Epithelial cell of esophagus (primary cell): ENCODE data around the gene ROPN1B.

ENCODE experiments used
- DNase-seq: peaks from one replicate; pipeline ENCODE4 v3.0.0; 2010; ENCODE audit warnings: low read depth
- H3K4me3 ChIP-seq: 2 replicates; pipeline ENCODE4 v1.5.1; 2011; ENCODE audit warnings: mild to moderate bottlenecking, low read length, control low read depth
- TF ChIP-seq, protein P1 (sequence below): IDR thresholded peaks from 2 replicates; pipeline ENCODE4 v1.5.1; 2011; ENCODE audit warnings: low read depth, mild to moderate bottlenecking, low read length, control low read depth, inconsistent platforms; ENCODE audit not compliant: insufficient read depth; ENCODE audit errors: missing control alignments

The ROPN1B gene

GRCh38 chr3:126024049-126024854 is 55.3 kb downstream of the ROPN1B start:
- TF ChIP-seq, protein P1, sequence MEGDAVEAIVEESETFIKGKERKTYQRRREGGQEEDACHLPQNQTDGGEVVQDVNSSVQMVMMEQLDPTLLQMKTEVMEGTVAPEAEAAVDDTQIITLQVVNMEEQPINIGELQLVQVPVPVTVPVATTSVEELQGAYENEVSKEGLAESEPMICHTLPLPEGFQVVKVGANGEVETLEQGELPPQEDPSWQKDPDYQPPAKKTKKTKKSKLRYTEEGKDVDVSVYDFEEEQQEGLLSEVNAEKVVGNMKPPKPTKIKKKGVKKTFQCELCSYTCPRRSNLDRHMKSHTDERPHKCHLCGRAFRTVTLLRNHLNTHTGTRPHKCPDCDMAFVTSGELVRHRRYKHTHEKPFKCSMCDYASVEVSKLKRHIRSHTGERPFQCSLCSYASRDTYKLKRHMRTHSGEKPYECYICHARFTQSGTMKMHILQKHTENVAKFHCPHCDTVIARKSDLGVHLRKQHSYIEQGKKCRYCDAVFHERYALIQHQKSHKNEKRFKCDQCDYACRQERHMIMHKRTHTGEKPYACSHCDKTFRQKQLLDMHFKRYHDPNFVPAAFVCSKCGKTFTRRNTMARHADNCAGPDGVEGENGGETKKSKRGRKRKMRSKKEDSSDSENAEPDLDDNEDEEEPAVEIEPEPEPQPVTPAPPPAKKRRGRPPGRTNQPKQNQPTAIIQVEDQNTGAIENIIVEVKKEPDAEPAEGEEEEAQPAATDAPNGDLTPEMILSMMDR: no peak
- no peak for DNase-seq
- no peak overlapping the region for H3K4me3 ChIP-seq

- TF ChIP-seq, protein P1: no peak
- H3K4me3 ChIP-seq: no peak overlapping the region
- DNase-seq: no peak
Measured at GRCh38 chr3:126025116-126025729, 56.2 kb downstream of the ROPN1B start.

DNA sequence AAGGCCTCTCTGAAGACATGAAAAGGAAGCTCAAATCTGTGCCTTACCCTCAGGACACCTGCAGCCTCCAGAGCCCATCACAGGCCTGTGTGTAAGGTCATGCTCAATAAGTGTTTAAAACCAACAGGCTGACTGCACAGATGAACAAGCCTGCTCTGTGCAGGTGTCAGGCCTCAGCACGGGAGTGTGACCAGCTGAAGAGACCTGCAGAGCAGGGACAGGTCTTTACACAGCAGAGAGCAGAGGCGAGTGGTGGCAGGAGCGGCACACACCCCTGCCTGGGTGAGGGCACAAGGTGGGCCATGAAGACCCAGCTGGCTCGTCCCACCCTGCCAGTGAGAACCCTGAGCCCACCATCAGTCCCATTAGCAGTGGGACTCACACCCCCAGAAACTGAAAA is 56.9 kb downstream of the ROPN1B start:
- DNase-seq: no peak
- H3K4me3 ChIP-seq: no peak overlapping the region
- TF ChIP-seq, protein P1: no peak

GRCh38 chr3:126026277-126026751 is 57.3 kb downstream of the ROPN1B start:
- DNase-seq: no peak
- TF ChIP-seq, protein P1: no peak
- no peak overlapping the region for H3K4me3 ChIP-seq

DNA sequence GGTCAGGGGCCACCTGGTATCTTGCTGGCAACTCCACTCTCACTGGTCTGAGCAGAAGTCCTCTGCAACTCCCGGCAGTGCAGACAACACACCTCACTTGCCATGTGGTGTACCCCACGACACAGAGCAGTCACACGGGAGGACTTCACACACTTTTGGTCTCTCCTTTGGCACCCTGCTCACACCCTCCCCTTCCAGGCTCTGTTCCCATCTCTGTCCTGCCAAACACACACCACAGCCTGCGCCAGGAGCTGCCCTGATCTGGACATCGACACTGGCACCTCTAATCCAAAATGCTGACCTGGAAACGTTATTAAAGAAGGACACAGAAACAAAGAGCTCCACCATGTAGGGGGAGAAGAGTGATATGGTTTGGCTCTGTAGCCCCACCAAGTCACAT is 57.8 kb downstream of the ROPN1B start:
- H3K4me3 ChIP-seq: no peak overlapping the region
- no peak for DNase-seq
- TF ChIP-seq, protein P1: no peak

- no peak for DNase-seq
- TF ChIP-seq, protein P1: no peak
- no peak overlapping the region for H3K4me3 ChIP-seq
Measured at GRCh38 chr3:126028096-126028495, 59.1 kb downstream of the ROPN1B start.
